GM18519 (cell line): ENCODE measurements around the gene SZT2.
"Not testable (repeated sequence)": the region's sequence is repeated elsewhere in the genome, so short reads cannot be mapped to it uniquely, and the experiment has no call there.

Source experiments
- ATAC-seq: cut with Tn5 transposase; IDR thresholded peaks from one replicate; pipeline ENCODE4 v1.9.1; 2021; ENCODE audit warnings: mild to moderate bottlenecking, moderate library complexity; ENCODE audit not compliant: unreplicated experiment, low FRiP score

SZT2 gene

GRCh38 chr1:43383449-43383848, 6.2 kb upstream of the SZT2 start:
- no peak for ATAC-seq

GRCh38 chr1:43386676-43387075, 3.0 kb upstream of the SZT2 start:
- ATAC-seq: no peak

- no peak for ATAC-seq
These were observed 1.6 kb upstream of the SZT2 start for GRCh38 chr1:43387976-43388599.

GRCh38 chr1:43388613-43389012, 1.1 kb upstream of the SZT2 start:
- no peak for ATAC-seq

GRCh38 chr1:43392702-43393101, 3.0 kb downstream of the SZT2 start:
- no peak for ATAC-seq

GRCh38 chr1:43395523-43395922, 5.8 kb downstream of the SZT2 start:
- no peak for ATAC-seq

- ATAC-seq: no peak
These were observed 6.4 kb downstream of the SZT2 start for GRCh38 chr1:43396059-43396458.

- ATAC-seq: no peak
These were observed 8.5 kb downstream of the SZT2 start for GRCh38 chr1:43398227-43398626.

- not testable (repeated sequence) for ATAC-seq
These were observed 10.7 kb downstream of the SZT2 start for GRCh38 chr1:43400441-43400840.

GRCh38 chr1:43402089-43402865, 12.6 kb downstream of the SZT2 start:
- no peak for ATAC-seq

- ATAC-seq: no peak
These were observed 14.7 kb downstream of the SZT2 start for GRCh38 chr1:43404353-43404752.

GRCh38 chr1:43405219-43405875, 15.6 kb downstream of the SZT2 start:
- ATAC-seq: no peak

GRCh38 chr1:43405876-43406234, 16.2 kb downstream of the SZT2 start:
- no peak for ATAC-seq

GRCh38 chr1:43410571-43410970, 20.9 kb downstream of the SZT2 start:
- no peak for ATAC-seq

GRCh38 chr1:43413426-43413825, 23.7 kb downstream of the SZT2 start:
- ATAC-seq: not testable (repeated sequence)

GRCh38 chr1:43414634-43415223, 25.0 kb downstream of the SZT2 start:
- no peak for ATAC-seq

GRCh38 chr1:43415901-43416300, 26.2 kb downstream of the SZT2 start:
- ATAC-seq: no peak

GRCh38 chr1:43418858-43419257, 29.2 kb downstream of the SZT2 start:
- ATAC-seq: no peak

- ATAC-seq: no peak
These were observed 30.1 kb downstream of the SZT2 start for GRCh38 chr1:43419627-43420425.

GRCh38 chr1:43420874-43421273, 31.2 kb downstream of the SZT2 start:
- no peak for ATAC-seq

- no peak for ATAC-seq
These were observed 31.7 kb downstream of the SZT2 start for GRCh38 chr1:43421396-43421795.
